Transverse colon (tissue), 4 donors: ENCODE data around the gene ARHGAP20. TPM values are rescaled to one million over a fixed set of nuclear protein-coding genes. Genes with fewer than 3 reads are reported as not detected.
"Not testable (repeated sequence)": the region's sequence is repeated elsewhere in the genome, so short reads cannot be mapped to it uniquely, and the experiment has no call there.

ENCODE experiments used
- DNase-seq: peaks from one replicate; pipeline ENCODE4 v3.0.0-alpha.2; 2019
- H3K27ac ChIP-seq, 4 donors: fragments of 200-600 bp; sonication (generic); 2 replicates each; pipeline ENCODE4 v1.5.1; 2016 to 2018; ENCODE audit warnings: inconsistent platforms in 4 of 4
- H3K27me3 ChIP-seq: fragments of 200-600 bp; sonication (generic); 2 replicates; pipeline ENCODE4 v1.5.1; 2017; ENCODE audit warnings: inconsistent platforms
- H3K36me3 ChIP-seq, 4 donors: fragments of 200-600 bp; sonication (generic); 2 replicates each; pipeline ENCODE4 v1.5.1; 2017 to 2019; ENCODE audit warnings: inconsistent platforms in 4 of 4
- H3K4me1 ChIP-seq, 4 donors: fragments of 200-600 bp; sonication (generic); 2 replicates each; pipeline ENCODE4 v1.5.1; 2017 to 2020; ENCODE audit warnings: inconsistent platforms in 4 of 4
- H3K4me3 ChIP-seq, 4 donors: fragments of 200-600 bp; sonication (generic); 1 replicate in 1 of 4; 2 replicates in 3 of 4; pipeline versions ENCODE4 v1.5.1 to v1.6.1; 2017 to 2019; ENCODE audit warnings: inconsistent platforms in 4 of 4
- H3K9me3 ChIP-seq, 2 donors: fragments of 200-600 bp; sonication (generic); 2 replicates each; pipeline ENCODE4 v1.5.1; 2017 to 2019; ENCODE audit warnings: inconsistent platforms in 2 of 2
- CTCF ChIP-seq, 5 experiments: fragments of 200-600 bp in 3 of 5; fragments of 450-650 bp in 2 of 5; sonication (generic) in 3 of 5; IDR thresholded peaks; 1 replicate in 2 of 5; 2 replicates in 3 of 5; pipeline ENCODE4 v1.5.1; 2016 to 2017; ENCODE audit warnings: antibody characterized with exemption in 5 of 5, inconsistent platforms in 3 of 5, mild to moderate bottlenecking in 2 of 5, moderate library complexity in 1 of 5
- EP300 ChIP-seq: sonication (generic); formaldehyde crosslinking; IDR thresholded peaks from one replicate; pipeline ENCODE4 v1.6.1; 2017; ENCODE audit warnings: antibody characterized with exemption, low read depth
- POLR2A ChIP-seq: fragments of 450-650 bp; IDR thresholded peaks from one replicate; pipeline ENCODE4 v1.6.1; 2016; ENCODE audit warnings: antibody characterized with exemption, mild to moderate bottlenecking, moderate library complexity
- POLR2AphosphoS5 ChIP-seq, 3 donors: sonication (generic); formaldehyde crosslinking; IDR thresholded peaks; one replicate each; pipeline ENCODE4 v1.6.1; 2016; ENCODE audit warnings: antibody characterized with exemption in 3 of 3
- WGBS, 2 donors: methylation state at CpG; one replicate each; pipeline ENCODE4 v1.1.5; 2018; ENCODE audit warnings: low coverage in 1 of 2; 5-methylcytosine and 5-hydroxymethylcytosine counted together
- in situ Hi-C, 4 donors: fragments of 200-750 bp; cut with MboI; loops; one replicate each; pipeline versions ENCODE4 v1.15.0 to v1.15.1; 2017; ENCODE audit warnings: low sequenced_read_pairs in 3 of 4, low pct_ligation_motif_present in 1 of 4, low pct_unique_long_range_greater_than_20kb in 1 of 4
- intact Hi-C: fragments of 100-400 bp; cut with DNase I; formaldehyde crosslinking; loops from one replicate; pipeline ENCODE4 v1.15.1; 2023; ENCODE audit warnings: low total_unique reads
- total RNA-seq, 4 donors: library from RNA; depleted of rRNA; stranded (reverse); fragments of >200 nt; gene quantifications; one replicate each; pipeline ENCODE4 v1.1.0, GENCODE V29; 2016

ARHGAP20 gene
- total RNA-seq, 4 donors from 2014 or later, result 2.5 to 4.9 (median 3.1) TPM

GRCh38 chr11:110634370-110634769 lies 77.9 kb downstream of the ARHGAP20 start:
- H3K4me1 ChIP-seq, result no peaks in the 10 kb centered on the region
- no peaks in the 10 kb centered on the region for H3K36me3 ChIP-seq
- DNase-seq, result no peak
- H3K9me3 ChIP-seq, result no peaks in the 10 kb centered on the region
- intact Hi-C loops (no loop called here), in situ Hi-C loops (no loop called here)
- TF ChIP-seq CTCF (IDR thresholded peaks at IDR 0.05), result no peak
- TF ChIP-seq POLR2A, result no peak
- no peak for TF ChIP-seq EP300
- TF ChIP-seq POLR2AphosphoS5 (IDR thresholded peaks at IDR 0.05), result no peak
- no peaks in the 10 kb centered on the region for H3K27me3 ChIP-seq
- no peak overlapping the region for H3K4me3 ChIP-seq
- H3K27ac ChIP-seq, result no peak overlapping the region

GRCh38 chr11:110631551-110631950 lies 80.7 kb downstream of the ARHGAP20 start:
- DNase-seq, result no peak
- no peak overlapping the region for H3K4me3 ChIP-seq
- in situ Hi-C loops, result no loop called here

GRCh38 chr11:110629594-110629993 lies 82.6 kb downstream of the ARHGAP20 start:
- H3K27ac ChIP-seq, result no peak overlapping the region
- H3K27me3 ChIP-seq, result no peaks in the 10 kb centered on the region
- TF ChIP-seq CTCF (IDR thresholded peaks at IDR 0.05), result no peak
- TF ChIP-seq EP300, result no peak
- no peak overlapping the region for H3K4me3 ChIP-seq
- intact Hi-C loops, result no loop called here
- no peak for DNase-seq
- no peaks in the 10 kb centered on the region for H3K9me3 ChIP-seq
- 50 to 70% methylated on average over 4 of the region's 4 CpGs for WGBS, 2 donors
- in situ Hi-C loops, result no loop called here
- no peaks in the 10 kb centered on the region for H3K4me1 ChIP-seq
- H3K36me3 ChIP-seq, result no peaks in the 10 kb centered on the region

More at GRCh38 chr11:110631551-110631950, 80.7 kb downstream of the ARHGAP20 start:
- H3K9me3 ChIP-seq, result no peaks in the 10 kb centered on the region
- no peaks in the 10 kb centered on the region for H3K36me3 ChIP-seq
- H3K27me3 ChIP-seq, result no peaks in the 10 kb centered on the region
- no peak overlapping the region for H3K27ac ChIP-seq
- intact Hi-C loops, result no loop called here
- TF ChIP-seq CTCF (IDR thresholded peaks at IDR 0.05) (no peak), POLR2A (no peak), EP300 (no peak), POLR2AphosphoS5 (IDR thresholded peaks at IDR 0.05) (no peak)
- no peaks in the 10 kb centered on the region for H3K4me1 ChIP-seq

GRCh38 chr11:110621826-110622225 lies 90.4 kb downstream of the ARHGAP20 start:
- 0 to 74% methylated on average over 1 to 2 of the region's 2 CpGs for WGBS, 2 donors
- DNase-seq, result no peak
- in situ Hi-C loops, result no loop called here
- Histone ChIP-seq H3K4me3 (no peak overlapping the region), H3K27me3 (no peaks in the 10 kb centered on the region), H3K9me3 (no peaks in the 10 kb centered on the region), H3K27ac (no peak overlapping the region), H3K36me3 (no peaks in the 10 kb centered on the region), H3K4me1 (no peaks in the 10 kb centered on the region)
- TF ChIP-seq EP300 (no peak), CTCF (IDR thresholded peaks at IDR 0.05) (no peak), POLR2A (no peak), POLR2AphosphoS5 (IDR thresholded peaks at IDR 0.05) (no peak)
- intact Hi-C loops, result no loop called here

- WGBS, 2 donors, result 100% methylated on average over 1 of the region's 1 CpG
- H3K4me1 ChIP-seq, intact Hi-C loops, H3K9me3 ChIP-seq, H3K27ac ChIP-seq, H3K36me3 ChIP-seq, DNase-seq, H3K27me3 ChIP-seq, H3K4me3 ChIP-seq, in situ Hi-C loops: not testable (repeated sequence)
These were observed 92.9 kb downstream of the ARHGAP20 start for GRCh38 chr11:110619366-110619765.
